ENCODE data around the gene CREB5. TPM values are rescaled to one million over a fixed set of nuclear protein-coding genes. Genes with fewer than 3 reads are reported as not detected.

Gene CREB5
- total RNA-seq, 1 experiment from 2014 or later = 0.49 TPM

GRCh38 chr7:28654110-28654509, 241.8 kb downstream of the CREB5 start:
- no TSS peak for BruUV-seq (replicated peaks)
- ChIA-PET POLR2A (no interaction called here), CTCF (no interaction called here), RAD21 (ENCODE audit: low non-redundant PET in 1 of 2, low total read pairs in 2 of 2, uncharacterized antibody in 2 of 2, unreplicated experiment in 2 of 2) (no interaction called here)
- no peak for TF ChIP-seq SRF (IDR thresholded peaks at IDR 0.05; ENCODE audit: low read depth)
- TF ChIP-seq POLR2AphosphoS5 (IDR thresholded peaks at IDR 0.05; ENCODE audit: low read depth, low read length) = no peak
- TF ChIP-seq POLR2A (IDR thresholded peaks at IDR 0.05; ENCODE audit: borderline replicate concordance, extremely low read depth, insufficient read depth, insufficient read length) = no peak
- no peak for TF ChIP-seq YY1 (IDR thresholded peaks at IDR 0.05; ENCODE audit: extremely low read depth, insufficient replicate concordance, low read depth, low read length)
- no peak for TF ChIP-seq EGR1 (IDR thresholded peaks at IDR 0.05; ENCODE audit: low read depth)
- TF ChIP-seq ZFX (IDR thresholded peaks at IDR 0.05) = no peak
- TF ChIP-seq, protein P1, sequence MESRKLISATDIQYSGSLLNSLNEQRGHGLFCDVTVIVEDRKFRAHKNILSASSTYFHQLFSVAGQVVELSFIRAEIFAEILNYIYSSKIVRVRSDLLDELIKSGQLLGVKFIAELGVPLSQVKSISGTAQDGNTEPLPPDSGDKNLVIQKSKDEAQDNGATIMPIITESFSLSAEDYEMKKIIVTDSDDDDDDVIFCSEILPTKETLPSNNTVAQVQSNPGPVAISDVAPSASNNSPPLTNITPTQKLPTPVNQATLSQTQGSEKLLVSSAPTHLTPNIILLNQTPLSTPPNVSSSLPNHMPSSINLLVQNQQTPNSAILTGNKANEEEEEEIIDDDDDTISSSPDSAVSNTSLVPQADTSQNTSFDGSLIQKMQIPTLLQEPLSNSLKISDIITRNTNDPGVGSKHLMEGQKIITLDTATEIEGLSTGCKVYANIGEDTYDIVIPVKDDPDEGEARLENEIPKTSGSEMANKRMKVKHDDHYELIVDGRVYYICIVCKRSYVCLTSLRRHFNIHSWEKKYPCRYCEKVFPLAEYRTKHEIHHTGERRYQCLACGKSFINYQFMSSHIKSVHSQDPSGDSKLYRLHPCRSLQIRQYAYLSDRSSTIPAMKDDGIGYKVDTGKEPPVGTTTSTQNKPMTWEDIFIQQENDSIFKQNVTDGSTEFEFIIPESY (IDR thresholded peaks at IDR 0.05; ENCODE audit: extremely low read depth, insufficient replicate concordance, low read length) = no peak
- TF ChIP-seq, protein P2, sequence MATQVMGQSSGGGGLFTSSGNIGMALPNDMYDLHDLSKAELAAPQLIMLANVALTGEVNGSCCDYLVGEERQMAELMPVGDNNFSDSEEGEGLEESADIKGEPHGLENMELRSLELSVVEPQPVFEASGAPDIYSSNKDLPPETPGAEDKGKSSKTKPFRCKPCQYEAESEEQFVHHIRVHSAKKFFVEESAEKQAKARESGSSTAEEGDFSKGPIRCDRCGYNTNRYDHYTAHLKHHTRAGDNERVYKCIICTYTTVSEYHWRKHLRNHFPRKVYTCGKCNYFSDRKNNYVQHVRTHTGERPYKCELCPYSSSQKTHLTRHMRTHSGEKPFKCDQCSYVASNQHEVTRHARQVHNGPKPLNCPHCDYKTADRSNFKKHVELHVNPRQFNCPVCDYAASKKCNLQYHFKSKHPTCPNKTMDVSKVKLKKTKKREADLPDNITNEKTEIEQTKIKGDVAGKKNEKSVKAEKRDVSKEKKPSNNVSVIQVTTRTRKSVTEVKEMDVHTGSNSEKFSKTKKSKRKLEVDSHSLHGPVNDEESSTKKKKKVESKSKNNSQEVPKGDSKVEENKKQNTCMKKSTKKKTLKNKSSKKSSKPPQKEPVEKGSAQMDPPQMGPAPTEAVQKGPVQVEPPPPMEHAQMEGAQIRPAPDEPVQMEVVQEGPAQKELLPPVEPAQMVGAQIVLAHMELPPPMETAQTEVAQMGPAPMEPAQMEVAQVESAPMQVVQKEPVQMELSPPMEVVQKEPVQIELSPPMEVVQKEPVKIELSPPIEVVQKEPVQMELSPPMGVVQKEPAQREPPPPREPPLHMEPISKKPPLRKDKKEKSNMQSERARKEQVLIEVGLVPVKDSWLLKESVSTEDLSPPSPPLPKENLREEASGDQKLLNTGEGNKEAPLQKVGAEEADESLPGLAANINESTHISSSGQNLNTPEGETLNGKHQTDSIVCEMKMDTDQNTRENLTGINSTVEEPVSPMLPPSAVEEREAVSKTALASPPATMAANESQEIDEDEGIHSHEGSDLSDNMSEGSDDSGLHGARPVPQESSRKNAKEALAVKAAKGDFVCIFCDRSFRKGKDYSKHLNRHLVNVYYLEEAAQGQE (IDR thresholded peaks at IDR 0.05; ENCODE audit: low read depth) = no peak
- no peak for TF ChIP-seq CTCF (IDR thresholded peaks at IDR 0.05 in 2 of 3, conservative IDR thresholded peaks at IDR 0.05 in 1 of 3; ENCODE audit: borderline replicate concordance in 1 of 3, insufficient read depth in 1 of 3, low read depth in 2 of 3, low read length in 2 of 3)
- TF ChIP-seq CEBPB (IDR thresholded peaks at IDR 0.05; ENCODE audit: low read depth) = no peak
- TF ChIP-seq SP1 (IDR thresholded peaks at IDR 0.05; ENCODE audit: low read depth) = no peak
- no peak for TF ChIP-seq MAX (IDR thresholded peaks at IDR 0.05)
- no peak for TF ChIP-seq CBX3 (IDR thresholded peaks at IDR 0.05; ENCODE audit: low read depth)
- no peak for TF ChIP-seq TCF7L2 (IDR thresholded peaks at IDR 0.05; ENCODE audit: borderline replicate concordance, extremely low read depth, insufficient read depth, insufficient read length)
- Histone ChIP-seq H4K20me1 (ENCODE audit: insufficient read depth) (no peaks in the 10 kb centered on the region), H3K27me3 (ENCODE audit: insufficient read depth, low read length) (peaks cover 22% of the 10 kb centered on the region), H3K9me3 (ENCODE audit: control insufficient read depth in 1 of 2, insufficient read depth in 1 of 2, low read depth in 1 of 2, low read length in 2 of 2) (no peaks in the 10 kb centered on the region; a peak in 2 of 4 replicates), H3K27ac (ENCODE audit: low read depth, low read length) (no peak overlapping the region), H3K9ac (ENCODE audit: low read length) (no peak overlapping the region), H3K9me2 (ENCODE audit: insufficient read depth) (no peaks in the 10 kb centered on the region), H3K4me3 (replicated peaks in 1 of 2; ENCODE audit: low read depth in 1 of 2, low read length in 2 of 2) (no peak overlapping the region), H3K4me1 (ENCODE audit: control insufficient read depth in 1 of 2, insufficient read depth in 2 of 2, low read length in 2 of 2) (no peaks in the 10 kb centered on the region), H3K36me3 (ENCODE audit: control insufficient read depth in 1 of 2, insufficient read depth in 2 of 2, low read length in 2 of 2) (no peaks in the 10 kb centered on the region), H3K79me2 (ENCODE audit: insufficient read depth, low read length) (no peaks in the 10 kb centered on the region), H2AFZ (ENCODE audit: low read depth, low read length, poor library complexity, severe bottlenecking) (no peak overlapping the region), H3K4me2 (ENCODE audit: low read length) (no peak overlapping the region)
- DNase-seq (ENCODE audit: low read depth, low spot score) = no peak
- no peak for ATAC-seq
- intact Hi-C loops (cut with micrococcal nuclease) = no loop called here
